BE2C (cell line): Measurements from ENCODE around the gene VMAC.
A peak's percentile ranks its signal among the peaks of the same experiment; 100 is the strongest.

ENCODE experiments used
- DNase-seq: peaks from one replicate; pipeline ENCODE4 v3.0.0-alpha.2; 2020
- H3K27me3 ChIP-seq: fragments of 250-450 bp; sonication (Bioruptor Pico); 2 replicates; pipeline ENCODE4 v1.5.1; 2020; ENCODE audit warnings: mild to moderate bottlenecking
- H3K36me3 ChIP-seq: fragments of 250-450 bp; sonication (Bioruptor Pico); 2 replicates; pipeline ENCODE4 v1.5.1; 2020; ENCODE audit warnings: mild to moderate bottlenecking
- H3K4me1 ChIP-seq: fragments of 250-450 bp; sonication (Bioruptor Pico); 2 replicates; pipeline ENCODE4 v1.5.1; 2020
- H3K4me3 ChIP-seq: 2 replicates; pipeline ENCODE4 v1.5.1; 2011; ENCODE audit warnings: low read depth, low read length
- H3K9me3 ChIP-seq: fragments of 250-450 bp; sonication (Bioruptor Pico); 2 replicates; pipeline ENCODE4 v1.5.1; 2020
- CTCF ChIP-seq: IDR thresholded peaks from 2 replicates; pipeline ENCODE4 v1.5.1; 2012; ENCODE audit warnings: mild to moderate bottlenecking, low read depth, low read length

VMAC gene

GRCh38 chr19:5893907-5894703, 10.6 kb upstream of the VMAC start:
- Histone ChIP-seq H3K27me3 (peaks cover 11% of the 10 kb centered on the region), H3K9me3 (no peaks in the 10 kb centered on the region), H3K4me3 (peak overlapping the region; percentile 28), H3K4me1 (peaks cover 31% of the 10 kb centered on the region), H3K36me3 (peaks cover 17% of the 10 kb centered on the region)
- TF ChIP-seq CTCF: no peak
- DNase-seq: peak; percentile 85

- Histone ChIP-seq H3K4me1 (peaks cover 31% of the 10 kb centered on the region), H3K36me3 (peaks cover 17% of the 10 kb centered on the region), H3K9me3 (no peaks in the 10 kb centered on the region), H3K4me3 (peak overlapping the region; percentile 28), H3K27me3 (peaks cover 6% of the 10 kb centered on the region)
- TF ChIP-seq CTCF: no peak
- no peak for DNase-seq
These were observed 9.8 kb upstream of the VMAC start for GRCh38 chr19:5894704-5895349.

DNA sequence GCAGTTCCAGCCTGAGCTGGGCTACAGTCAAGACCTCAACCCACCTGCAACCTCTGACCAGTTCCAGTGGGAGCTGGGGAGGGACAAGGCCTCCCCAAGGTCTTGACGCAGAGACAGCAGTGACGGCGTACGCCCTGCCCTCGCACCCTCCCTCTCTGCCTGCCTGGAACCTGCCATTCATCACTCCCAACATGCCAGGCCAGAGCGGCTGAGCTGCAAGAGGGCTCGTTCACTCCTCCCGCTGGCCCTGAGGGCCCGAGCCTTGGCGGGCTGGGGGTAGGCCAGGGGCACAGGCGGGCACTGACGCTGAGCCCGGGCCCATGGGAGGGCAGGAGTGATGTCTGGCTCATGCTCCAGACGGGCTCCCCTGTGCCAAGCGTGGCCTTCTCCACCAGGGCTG, 9.3 kb upstream of the VMAC start:
- peaks cover 6% of the 10 kb centered on the region for H3K27me3 ChIP-seq
- H3K9me3 ChIP-seq: no peaks in the 10 kb centered on the region
- DNase-seq: peak; percentile 46
- H3K36me3 ChIP-seq: peaks cover 20% of the 10 kb centered on the region
- TF ChIP-seq CTCF: no peak
- no peak overlapping the region for H3K4me3 ChIP-seq
- H3K4me1 ChIP-seq: peaks cover 31% of the 10 kb centered on the region

- Histone ChIP-seq H3K9me3 (no peaks in the 10 kb centered on the region), H3K36me3 (peaks cover 21% of the 10 kb centered on the region)
These were observed 8.8 kb upstream of the VMAC start for GRCh38 chr19:5895890-5896289.

GRCh38 chr19:5896365-5897076, 8.2 kb upstream of the VMAC start:
- no peak for TF ChIP-seq CTCF
- no peak overlapping the region for H3K4me3 ChIP-seq
- H3K27me3 ChIP-seq: peaks cover 6% of the 10 kb centered on the region
- no peak for DNase-seq
- peaks cover 21% of the 10 kb centered on the region for H3K36me3 ChIP-seq
- peaks cover 28% of the 10 kb centered on the region for H3K4me1 ChIP-seq
- H3K9me3 ChIP-seq: no peaks in the 10 kb centered on the region

More at GRCh38 chr19:5895890-5896289, 8.8 kb upstream of the VMAC start:
- TF ChIP-seq CTCF: no peak
- H3K27me3 ChIP-seq: peaks cover 6% of the 10 kb centered on the region
- peaks cover 31% of the 10 kb centered on the region for H3K4me1 ChIP-seq
- no peak overlapping the region for H3K4me3 ChIP-seq
- no peak for DNase-seq
